GM12878 (cell line): ENCODE measurements around the gene CALML4. TPM values are rescaled to one million over a fixed set of nuclear protein-coding genes. Genes with fewer than 3 reads are reported as not detected.

Source experiments
- ATAC-seq: fragments of 200-7000 bp; cut with Tn5 transposase; 3 replicates; pipeline ENCODE4 v1.9.1; 2020; ENCODE audit warnings: mild to moderate bottlenecking, moderate library complexity
- BruUV-seq: library from RNA; stranded (reverse); fragments of 400-500 nt; replicated peaks from 2 replicates; lab custom pipeline; 2021; lab: Mats Ljungman, UMichigan
- CTCF ChIA-PET: fragments of 300-600 bp; sonication (Branson Sonifier 250); formaldehyde crosslinking; extraction: SDS; loops from one replicate; lab custom pipeline; 2021; ENCODE audit warnings: inconsistent platforms; lab: Yijun Ruan, JAX
- POLR2A ChIA-PET: fragments of 350-600 bp; formaldehyde crosslinking; extraction: SDS; loops from one replicate; lab custom pipeline; 2021; ENCODE audit warnings: inconsistent platforms; lab: Charles Lee
- RAD21 ChIA-PET: fragments of 300-600 bp; sonication (Branson Sonifier 250); formaldehyde crosslinking; loops from one replicate; lab custom pipeline; 2023; ENCODE audit warnings: antibody characterized with exemption; ENCODE audit not compliant: unreplicated experiment; lab: Charles Lee
- SMC1A ChIA-PET: fragments of 300-600 bp; sonication (Branson Sonifier 250); formaldehyde crosslinking; loops from one replicate; lab custom pipeline; 2023; ENCODE audit not compliant: unreplicated experiment, uncharacterized antibody; lab: Charles Lee
- DNase-seq: peaks from one replicate; pipeline ENCODE4 v3.0.0-alpha.2; 2011; ENCODE audit warnings: low read depth, low spot score
- FAIRE-seq: peaks from 3 replicates; lab custom pipeline; 2011; peaks lifted over from hg19 to GRCh38; lab: Jason Lieb, UNC
- H2AFZ ChIP-seq: 2 replicates; pipeline ENCODE4 v1.6.0; 2011; ENCODE audit warnings: low read depth, low read length, control low read depth; ENCODE audit not compliant: control insufficient read depth
- H3K27ac ChIP-seq: 2 replicates; pipeline ENCODE4 v1.5.1; 2011; ENCODE audit warnings: control low read depth; ENCODE audit not compliant: control insufficient read depth, insufficient read depth
- H3K27me3 ChIP-seq, 2 experiments: replicated peaks in 1 of 2; 2 replicates each; pipeline versions ENCODE4 v1.6.0 to v1.6.1; 2011; ENCODE audit warnings: low read length in 1 of 2; ENCODE audit not compliant: control insufficient read depth in 2 of 2, insufficient read depth in 2 of 2
- H3K36me3 ChIP-seq, 2 experiments: 2 replicates each; pipeline ENCODE4 v1.5.1; 2011; ENCODE audit warnings: low read length in 1 of 2; ENCODE audit not compliant: control insufficient read depth in 2 of 2, insufficient read depth in 2 of 2
- H3K4me1 ChIP-seq: 2 replicates; pipeline ENCODE4 v1.6.1; 2011; ENCODE audit warnings: mild to moderate bottlenecking, low read length, moderate library complexity, mixed read lengths; ENCODE audit not compliant: control insufficient read depth, insufficient read depth
- H3K4me2 ChIP-seq: 2 replicates; pipeline ENCODE4 v1.6.0; 2011; ENCODE audit warnings: control low read depth; ENCODE audit not compliant: control insufficient read depth, insufficient read depth
- H3K4me3 ChIP-seq: fragments of 200-600 bp; sonication (generic); 2 replicates; pipeline ENCODE4 v1.5.1; 2016
- H3K79me2 ChIP-seq: 2 replicates; pipeline ENCODE4 v1.6.0; 2011; ENCODE audit warnings: low read length; ENCODE audit not compliant: control insufficient read depth, insufficient read depth
- H3K9ac ChIP-seq: 2 replicates; pipeline ENCODE4 v1.8.0; 2011; ENCODE audit warnings: low read length, control low read depth, mixed read lengths; ENCODE audit not compliant: control insufficient read depth, insufficient read depth
- H3K9me3 ChIP-seq: replicated peaks from 3 replicates; pipeline ENCODE4 v1.5.1; 2011; ENCODE audit warnings: mild to moderate bottlenecking, low read length; ENCODE audit not compliant: control insufficient read depth, insufficient read depth
- H4K20me1 ChIP-seq: 2 replicates; pipeline ENCODE4 v1.6.0; 2011; ENCODE audit not compliant: control insufficient read depth, insufficient read depth
- CHD1 ChIP-seq: IDR thresholded peaks from 2 replicates; pipeline ENCODE4 v1.6.1; 2012; ENCODE audit warnings: low read depth, low read length, improper control_type of control experiment
- EED ChIP-seq: sonication (generic); IDR thresholded peaks from 2 replicates; pipeline ENCODE4 v1.6.1; 2016; ENCODE audit warnings: antibody characterized with exemption, low read depth
- MTA3 ChIP-seq: IDR thresholded peaks from 2 replicates; pipeline ENCODE4 v1.6.1; 2012; ENCODE audit warnings: low read length, inconsistent platforms, borderline replicate concordance
- NFXL1 ChIP-seq: fragments of 450-650 bp; IDR thresholded peaks from 2 replicates; pipeline ENCODE4 v1.6.1; 2017; ENCODE audit warnings: antibody characterized with exemption, mild to moderate bottlenecking, borderline replicate concordance
- POLR2A ChIP-seq: IDR thresholded peaks from 2 replicates; pipeline ENCODE4 v1.6.1; 2011; ENCODE audit warnings: low read depth, mild to moderate bottlenecking, low read length
- ZBTB11 ChIP-seq: fragments of 450-650 bp; formaldehyde crosslinking; IDR thresholded peaks from 2 replicates; pipeline ENCODE4 v1.5.0; 2022; ENCODE audit warnings: mild to moderate bottlenecking, missing genetic modification characterization
- ZNF217 ChIP-seq: fragments of 450-650 bp; IDR thresholded peaks from 2 replicates; pipeline ENCODE4 v1.6.1; 2017; ENCODE audit warnings: antibody characterized with exemption, mild to moderate bottlenecking
- ZZZ3 ChIP-seq: IDR thresholded peaks from 2 replicates; pipeline ENCODE4 v1.6.1; 2011; ENCODE audit warnings: low read depth; ENCODE audit not compliant: control insufficient read depth, insufficient read length
- WGBS: methylation state at CpG from one replicate; pipeline ENCODE4 v1.1.6; 2016; ENCODE audit warnings: low lambda C conversion rate; ENCODE audit not compliant: insufficient replicate concordance, insufficient coverage; ENCODE audit errors: missing lambda C conversion rate; 5-methylcytosine and 5-hydroxymethylcytosine counted together
- in situ Hi-C: fragments of 300-500 bp; cut with MboI; formaldehyde crosslinking; loops from 9 replicates; pipeline ENCODE4 v1.14.3; 2018; ENCODE audit warnings: mixed read lengths
- intact Hi-C: fragments of 100-400 bp; cut with micrococcal nuclease; formaldehyde crosslinking; loops from one replicate; pipeline ENCODE4 v1.14.2; 2022; ENCODE audit not compliant: unreplicated experiment
- polyA plus RNA-seq, 11 experiments: library from polyadenylated mRNA; depleted of rRNA in 4 of 11; unstranded in 6 of 11; stranded (reverse) in 5 of 11; fragments of >200 nt; fragmentation: Nextera tagmentation in 4 of 11; fragmentation: Illumina TruSeq in 1 of 11; extraction: Ambion mirVana in 4 of 11; extraction: Trizol in 1 of 11; gene quantifications; 1 replicate in 1 of 11; 2 replicates in 10 of 11; pipeline versions ENCODE4 v1.2.1 to v1.2.3, GENCODE V29; 2011 to 2016; ENCODE audit warnings: inconsistent platforms in 2 of 11, missing spikeins in 2 of 11, low read depth in 1 of 11
- total RNA-seq, 4 experiments: library from RNA; depleted of rRNA in 3 of 4; stranded (reverse); fragments of >200 nt in 3 of 4; fragmentation: Illumina TruSeq in 1 of 4; extraction: Trizol in 1 of 4; gene quantifications; 2 replicates each; pipeline versions ENCODE4 v1.2.1 to v1.2.3, GENCODE V29; 2013 to 2021

CALML4 gene
- total and polyA plus RNA-seq, 10 of the 15 experiments (the other 5 are each of a cell fraction or from before 2014, with no cell fraction given): 1.7 to 15.9 (median 5.1) TPM

- intact Hi-C loops: no loop called here
- DNase-seq: no peak
- H3K4me2 ChIP-seq: peak overlapping the region; percentile 11; the same call in 1 of the 2 replicates
- H3K79me2 ChIP-seq: peaks cover 2% of the 10 kb centered on the region
- TF ChIP-seq NFXL1 (no peak), POLR2A (peak; percentile 16; the same call in 1 of the 2 replicates)
- TF ChIP-seq, all 136 proteins: peak for 1
- no TSS peak for BruUV-seq
- POLR2A ChIA-PET: interaction anchor here (0.6 to 1.0 kb wide), 3 partner anchors 180 to 349 kb away, joined by 3 to 9 read pairs (median 4); no protein-coding TSS in a partner anchor
- Histone ChIP-seq H3K4me1 (peaks cover 20% of the 10 kb centered on the region), H3K36me3 (peaks cover 10 to 26% of the 10 kb centered on the region in 2 experiments; a peak in 3 of 4 replicates), H3K4me3 (no peak overlapping the region), H2AFZ (no peak overlapping the region), H4K20me1 (no peaks in the 10 kb centered on the region), H3K27me3 (no peaks in the 10 kb centered on the region), H3K9ac (no peak overlapping the region), H3K27ac (peak overlapping the region; percentile 69), H3K9me3 (no peaks in the 10 kb centered on the region)
- ATAC-seq: no peak
- RAD21 ChIA-PET: interaction anchor here (1.0 kb wide), 1 partner anchor 348 kb away, joined by 4 read pairs; no protein-coding TSS in a partner anchor
- 68% methylated on average over 9 of the region's 9 CpGs for WGBS
- CTCF ChIA-PET: interaction anchor here (0.7 to 1.7 kb wide), 5 partner anchors 13 to 373 kb away, joined by 3 to 6 read pairs (median 3); no protein-coding TSS in a partner anchor
- SMC1A ChIA-PET: interaction anchor here (1.3 kb wide), 1 partner anchor 347 kb away, joined by 4 read pairs; no protein-coding TSS in a partner anchor
- no peak for FAIRE-seq
- in situ Hi-C loops: no loop called here
Measured at GRCh38 chr15:68210409-68210756, 5.3 kb upstream of the CALML4 start.

- Histone ChIP-seq H3K27me3 (no peaks in the 10 kb centered on the region), H3K36me3 (peaks cover 10 to 26% of the 10 kb centered on the region in 2 experiments; a peak in 3 of 4 replicates), H4K20me1 (no peaks in the 10 kb centered on the region), H3K27ac (peak overlapping the region; percentile 69), H2AFZ (peak overlapping the region; percentile 74), H3K4me3 (no peak overlapping the region), H3K9ac (peak overlapping the region; percentile 62), H3K4me2 (peak overlapping the region; percentile 71), H3K9me3 (no peaks in the 10 kb centered on the region), H3K4me1 (peaks cover 20% of the 10 kb centered on the region), H3K79me2 (peaks cover 2% of the 10 kb centered on the region)
- 4% methylated on average over 13 of the region's 13 CpGs for WGBS
- RAD21 ChIA-PET: interaction anchor here (1.0 kb wide), 1 partner anchor 347 kb away, joined by 4 read pairs; no protein-coding TSS in a partner anchor
- no peak for DNase-seq
- POLR2A ChIA-PET: interaction anchor here (0.6 kb wide), 2 partner anchors 180 to 248 kb away, joined by 3 to 4 read pairs; no protein-coding TSS in a partner anchor
- SMC1A ChIA-PET: interaction anchor here (1.3 kb wide), 1 partner anchor 346 kb away, joined by 4 read pairs; no protein-coding TSS in a partner anchor
- CTCF ChIA-PET: interaction anchor here (0.7 to 1.7 kb wide), 5 partner anchors 12 to 372 kb away, joined by 3 to 6 read pairs (median 3); no protein-coding TSS in a partner anchor
- intact Hi-C loops: no loop called here
- peak; percentile 75 for FAIRE-seq
- ATAC-seq: peak; percentile 78
- in situ Hi-C loops: no loop called here
- no TSS peak for BruUV-seq
- TF ChIP-seq EED (no peak), CHD1 (no peak), MTA3 (no peak), ZBTB11 (CRISPR knock-in tag) (no peak), ZZZ3 (no peak), ZNF217 (no peak), POLR2A (peak; percentile 58)
Measured at GRCh38 chr15:68209735-68210408, 4.7 kb upstream of the CALML4 start.
